OCI-LY3 (cell line): ENCODE results near the gene GALNS.
"Not testable (repeated sequence)": the region's sequence is repeated elsewhere in the genome, so short reads cannot be mapped to it uniquely, and the experiment has no call there.

Experiments used
- H2AFZ ChIP-seq: fragments of 200-600, 300-600 bp; shearing (Covaris generic); 2 replicates; pipeline ENCODE4 v1.6.0; 2014; ENCODE audit warnings: antibody characterized with exemption, low read depth, low read length
- H3K27ac ChIP-seq: fragments of 200-600, 300-600 bp; sonication (generic); 2 replicates; pipeline ENCODE4 v1.5.1; 2014; ENCODE audit warnings: mild to moderate bottlenecking, low read length, moderate library complexity, mixed read lengths
- H3K27me3 ChIP-seq: fragments of 200-600, 300-600 bp; sonication (generic); 2 replicates; pipeline ENCODE4 v1.6.1; 2014; ENCODE audit warnings: low read depth, low read length, mixed read lengths
- H3K36me3 ChIP-seq: fragments of 200-600, 300-600 bp; sonication (generic); replicated peaks from 2 replicates; pipeline ENCODE3; 2014; ENCODE audit warnings: low read depth, low read length, mixed read lengths
- H3K4me1 ChIP-seq: fragments of 300-600, 200-600 bp; sonication (generic); 2 replicates; pipeline ENCODE4 v1.6.1; 2014; ENCODE audit warnings: low read length, mixed read lengths
- H3K4me2 ChIP-seq: fragments of 200-600, 300-600 bp; sonication (generic); 2 replicates; pipeline ENCODE4 v1.6.1; 2014; ENCODE audit warnings: low read length, mixed read lengths
- H3K4me3 ChIP-seq: fragments of 300-600, 200-600 bp; sonication (generic); 2 replicates; pipeline ENCODE4 v1.5.1; 2014; ENCODE audit warnings: antibody characterized with exemption, mild to moderate bottlenecking, low read length, moderate library complexity
- H3K79me2 ChIP-seq: fragments of 300-600, 200-600 bp; shearing (Covaris generic); 2 replicates; pipeline ENCODE4 v1.6.1; 2014; ENCODE audit warnings: mild to moderate bottlenecking, low read length, mixed read lengths
- H3K9ac ChIP-seq: fragments of 300-600, 200-600 bp; shearing (Covaris generic); 2 replicates; pipeline ENCODE4 v1.6.0; 2014; ENCODE audit warnings: mild to moderate bottlenecking, low read length, moderate library complexity
- H3K9me3 ChIP-seq: fragments of 200-600, 300-600 bp; shearing (Covaris generic); 2 replicates; pipeline ENCODE4 v1.6.1; 2014; ENCODE audit warnings: low read length, mixed read lengths; ENCODE audit not compliant: insufficient read depth
- H4K20me1 ChIP-seq: fragments of 200-600, 300-600 bp; sonication (generic); 2 replicates; pipeline ENCODE4 v1.6.1; 2016; ENCODE audit warnings: low read length, mixed read lengths; ENCODE audit not compliant: insufficient read depth
- CTCF ChIP-seq: fragments of 200-600, 300-600 bp; sonication (generic); IDR thresholded peaks from 2 replicates; pipeline ENCODE4 v1.5.1; 2014; ENCODE audit warnings: antibody characterized with exemption, low read length, low read depth
- EZH2phosphoT487 ChIP-seq: fragments of 200-600 bp; shearing (Covaris generic); IDR thresholded peaks from 2 replicates; pipeline ENCODE4 v1.6.1; 2018; ENCODE audit warnings: antibody characterized with exemption, mixed run types, low read depth

The GALNS gene

GRCh38 chr16:88774544-88775393 is 82.0 kb downstream of the GALNS start:
- Histone ChIP-seq H3K27me3 (no peaks in the 10 kb centered on the region), H3K9me3 (no peaks in the 10 kb centered on the region), H3K27ac (no peak overlapping the region), H3K4me3 (no peak overlapping the region), H3K79me2 (peaks cover 10% of the 10 kb centered on the region), H3K4me1 (peaks cover 5% of the 10 kb centered on the region), H4K20me1 (0 out of 2 replicates have a peak, but pooled peaks cover 4% of the 10 kb centered on the region), H2AFZ (no peak overlapping the region), H3K9ac (no peak overlapping the region), H3K4me2 (no peak overlapping the region), H3K36me3 (no peaks in the 10 kb centered on the region)
- no peak for TF ChIP-seq CTCF
- TF ChIP-seq EZH2phosphoT487 = no peak

GRCh38 chr16:88773812-88774291 is 82.9 kb downstream of the GALNS start:
- Histone ChIP-seq H3K36me3 (no peaks in the 10 kb centered on the region), H3K4me2 (no peak overlapping the region), H3K79me2 (peaks cover 5% of the 10 kb centered on the region; the same call in 1 of the 2 replicates), H2AFZ (no peak overlapping the region), H3K9me3 (no peaks in the 10 kb centered on the region), H3K9ac (no peak overlapping the region), H3K27ac (no peak overlapping the region), H3K4me1 (peaks cover 6% of the 10 kb centered on the region), H3K27me3 (no peaks in the 10 kb centered on the region), H4K20me1 (0 out of 2 replicates have a peak, but pooled peaks cover 4% of the 10 kb centered on the region), H3K4me3 (no peak overlapping the region)
- TF ChIP-seq CTCF (no peak), EZH2phosphoT487 (no peak)

GRCh38 chr16:88772871-88773811 is 83.6 kb downstream of the GALNS start:
- H3K27ac ChIP-seq = no peak overlapping the region
- H4K20me1 ChIP-seq = 0 out of 2 replicates have a peak, but pooled peaks cover 4% of the 10 kb centered on the region
- H3K36me3 ChIP-seq = no peaks in the 10 kb centered on the region
- H3K9me3 ChIP-seq = no peaks in the 10 kb centered on the region
- no peak overlapping the region for H2AFZ ChIP-seq
- no peak overlapping the region for H3K4me3 ChIP-seq
- no peak overlapping the region for H3K4me2 ChIP-seq
- H3K27me3 ChIP-seq = no peaks in the 10 kb centered on the region
- TF ChIP-seq EZH2phosphoT487 (no peak), CTCF (no peak)
- peaks cover 6% of the 10 kb centered on the region for H3K4me1 ChIP-seq
- peaks cover 5% of the 10 kb centered on the region; the same call in 1 of the 2 replicates for H3K79me2 ChIP-seq
- H3K9ac ChIP-seq = no peak overlapping the region

- H3K4me1 ChIP-seq, H3K27me3 ChIP-seq, H4K20me1 ChIP-seq, H3K4me2 ChIP-seq, H3K79me2 ChIP-seq, H3K9me3 ChIP-seq, H3K36me3 ChIP-seq, H3K27ac ChIP-seq, H2AFZ ChIP-seq, H3K9ac ChIP-seq, H3K4me3 ChIP-seq: not testable (repeated sequence)
Measured at GRCh38 chr16:88771781-88772180, 85.0 kb downstream of the GALNS start.
